Activated CD8-positive, alpha-beta memory T cell treated with anti-CD3 and anti-CD28 coated beads, Interleukin-2, amount 50 U/mL, for 48 hours (primary cell): ENCODE data around the gene RESP18.
"Not testable (repeated sequence)": the region's sequence is repeated elsewhere in the genome, so short reads cannot be mapped to it uniquely, and the experiment has no call there.

Experiments used
- DNase-seq: peaks from one replicate; pipeline ENCODE4 v3.0.0-alpha.2; 2020

RESP18 gene

GRCh38 chr2:219325136-219325535 is 7.4 kb downstream of the RESP18 start:
- DNase-seq = no peak

- no peak for DNase-seq
Measured at GRCh38 chr2:219323434-219323833, 9.1 kb downstream of the RESP18 start.

GRCh38 chr2:219314804-219315468 is 17.6 kb downstream of the RESP18 start:
- DNase-seq = no peak

- not testable (repeated sequence) for DNase-seq
Measured at GRCh38 chr2:219312683-219313263, 19.8 kb downstream of the RESP18 start.

GRCh38 chr2:219309278-219309677 is 23.3 kb downstream of the RESP18 start, which contains the start of gene PTPRN:
TSS of gene PTPRN (minus strand) at chr2:219309401. CDS start at chr2:219309332, 69 bp downstream.
- no peak for DNase-seq

- peak; percentile 90 for DNase-seq
Measured at GRCh38 chr2:219308142-219309101, 24.1 kb downstream of the RESP18 start.

GRCh38 chr2:219306047-219306446 is 26.5 kb downstream of the RESP18 start:
- DNase-seq = no peak

GRCh38 chr2:219304223-219304622 is 28.3 kb downstream of the RESP18 start:
- no peak for DNase-seq

GRCh38 chr2:219302412-219302968 is 30.1 kb downstream of the RESP18 start:
- peak; percentile 40 for DNase-seq

GRCh38 chr2:219300022-219300421 is 32.5 kb downstream of the RESP18 start:
- DNase-seq = peak; percentile 44

GRCh38 chr2:219299372-219299760 is 33.2 kb downstream of the RESP18 start:
- DNase-seq = peak; percentile 52

- DNase-seq = peak; percentile 99
Measured at GRCh38 chr2:219298759-219299371, 33.7 kb downstream of the RESP18 start.

- DNase-seq = peak; percentile 50
Measured at GRCh38 chr2:219297766-219298456, 34.6 kb downstream of the RESP18 start.

- DNase-seq = no peak
Measured at GRCh38 chr2:219296631-219297391, 35.7 kb downstream of the RESP18 start.

GRCh38 chr2:219296142-219296541 is 36.4 kb downstream of the RESP18 start:
- DNase-seq = peak; percentile 48

- peak; percentile 94 for DNase-seq
Measured at GRCh38 chr2:219294356-219295351, 37.9 kb downstream of the RESP18 start.

- DNase-seq = peak; percentile 54
Measured at GRCh38 chr2:219293736-219294231, 38.8 kb downstream of the RESP18 start.

GRCh38 chr2:219292616-219293015 is 39.9 kb downstream of the RESP18 start:
- DNase-seq = peak; percentile 44

GRCh38 chr2:219291910-219292490 is 40.5 kb downstream of the RESP18 start:
- no peak for DNase-seq
